ENCODE results near the gene LSMEM2. TPM values are rescaled to one million over a fixed set of nuclear protein-coding genes. Genes with fewer than 3 reads are reported as not detected.
"Not testable (repeated sequence)": the region's sequence is repeated elsewhere in the genome, so short reads cannot be mapped to it uniquely, and the experiment has no call there.

The LSMEM2 gene
- total RNA-seq, 1 donor from 2014 or later = not detected

- peak; percentile 76 for ATAC-seq
These were observed 32.9 kb upstream of the LSMEM2 start for GRCh38 chr3:50245831-50246516.

GRCh38 chr3:50246517-50246954 is 32.4 kb upstream of the LSMEM2 start:
- peak; percentile 70 for ATAC-seq

GRCh38 chr3:50248387-50248786 is 30.5 kb upstream of the LSMEM2 start:
- ATAC-seq = peak; percentile 30

- no peak for ATAC-seq
These were observed 29.4 kb upstream of the LSMEM2 start for GRCh38 chr3:50249457-50249856.

- no peak for ATAC-seq
These were observed 28.4 kb upstream of the LSMEM2 start for GRCh38 chr3:50250514-50250913.

GRCh38 chr3:50251220-50251619 is 27.7 kb upstream of the LSMEM2 start:
- ATAC-seq = peak; percentile 84

GRCh38 chr3:50254577-50255250 is 24.2 kb upstream of the LSMEM2 start:
- ATAC-seq = peak; percentile 49

GRCh38 chr3:50255251-50255615 is 23.7 kb upstream of the LSMEM2 start:
- ATAC-seq = no peak

- no peak for ATAC-seq
These were observed 21.7 kb upstream of the LSMEM2 start for GRCh38 chr3:50256978-50257890.

- ATAC-seq = no peak
These were observed 20.7 kb upstream of the LSMEM2 start for GRCh38 chr3:50258029-50258680.

GRCh38 chr3:50258979-50259378 is 19.9 kb upstream of the LSMEM2 start:
- ATAC-seq = no peak

- ATAC-seq = no peak
These were observed 19.4 kb upstream of the LSMEM2 start for GRCh38 chr3:50259432-50260026.

- peak; percentile 86 for ATAC-seq
These were observed 18.6 kb upstream of the LSMEM2 start for GRCh38 chr3:50260027-50260941.

- no peak for ATAC-seq
These were observed 17.9 kb upstream of the LSMEM2 start for GRCh38 chr3:50260942-50261441.

- no peak for ATAC-seq
These were observed 17.4 kb upstream of the LSMEM2 start for GRCh38 chr3:50261505-50261904.

- not testable (repeated sequence) for ATAC-seq
These were observed 16.7 kb upstream of the LSMEM2 start for GRCh38 chr3:50262200-50262599.

GRCh38 chr3:50262778-50263177 is 16.1 kb upstream of the LSMEM2 start:
- ATAC-seq = no peak

- ATAC-seq = no peak
These were observed 15.2 kb upstream of the LSMEM2 start for GRCh38 chr3:50263478-50264382.

GRCh38 chr3:50264383-50264963 is 14.4 kb upstream of the LSMEM2 start:
- ATAC-seq = no peak

Measured in esophagus mucosa (tissue), 1 donor.